GM12878 (cell line): ENCODE measurements around the gene ACADL.

ENCODE experiments used
- HDAC2 ChIP-seq: fragments of 200-600 bp; sonication (generic); IDR thresholded peaks from 2 replicates; pipeline ENCODE4 v1.6.1; 2017
- POLR2A ChIP-seq: IDR thresholded peaks from 2 replicates; pipeline ENCODE4 v1.6.1; 2011; ENCODE audit warnings: low read depth, mild to moderate bottlenecking, low read length
- SMC3 ChIP-seq: IDR thresholded peaks from 2 replicates; pipeline ENCODE4 v1.6.1; 2011; ENCODE audit warnings: low read length, improper control_type of control experiment, borderline replicate concordance
- YBX1 ChIP-seq: fragments of 450-650 bp; IDR thresholded peaks from 2 replicates; pipeline ENCODE4 v1.6.1; 2016; ENCODE audit warnings: antibody characterized with exemption
- YY1 ChIP-seq: IDR thresholded peaks from 2 replicates; pipeline ENCODE4 v1.6.1; 2011; ENCODE audit warnings: low read depth, mild to moderate bottlenecking, low read length
- TF ChIP-seq, protein P1 (sequence below), 3 experiments: IDR thresholded peaks in 2 of 3; conservative IDR thresholded peaks in 1 of 3; 2 replicates each; pipeline ENCODE4 v1.5.1; 2011; ENCODE audit warnings: low read depth in 3 of 3, low read length in 3 of 3, mild to moderate bottlenecking in 3 of 3, control low read depth in 2 of 3, moderate library complexity in 2 of 3, inconsistent platforms in 1 of 3, mixed read lengths in 1 of 3; ENCODE audit not compliant: control insufficient read depth in 2 of 3, insufficient read depth in 1 of 3; ENCODE audit errors: extremely low read depth in 1 of 3
- TF ChIP-seq, protein P2 (sequence below): IDR thresholded peaks from 2 replicates; pipeline ENCODE4 v1.6.1; 2011; ENCODE audit warnings: borderline replicate concordance, low read depth, mild to moderate bottlenecking, moderate library complexity, low read length; ENCODE audit not compliant: insufficient read depth, poor library complexity, severe bottlenecking

DNA sequence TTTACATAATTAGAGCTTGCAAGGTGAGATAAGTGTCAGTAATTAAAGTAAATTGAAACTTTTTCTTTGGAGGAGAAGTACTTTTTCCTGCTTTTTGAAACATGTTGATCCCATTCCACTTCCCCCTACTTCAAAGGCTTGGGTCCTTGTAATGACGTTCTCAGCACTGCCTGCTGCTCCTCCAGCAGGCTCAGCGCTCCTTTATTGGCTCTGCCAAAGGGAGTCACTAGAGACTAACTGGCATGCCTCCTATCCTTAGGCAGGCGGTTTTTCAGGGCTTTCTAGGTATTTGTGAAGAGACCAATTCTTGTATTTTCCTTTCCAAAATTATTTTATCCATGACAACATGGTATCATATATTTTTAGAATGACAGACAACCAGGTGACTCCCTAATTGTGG, 43.9 kb upstream of the ACADL start:
- TF ChIP-seq SMC3 (no peak), HDAC2 (no peak), POLR2A (no peak), YBX1 (no peak), YY1 (no peak)
- TF ChIP-seq, protein P1, sequence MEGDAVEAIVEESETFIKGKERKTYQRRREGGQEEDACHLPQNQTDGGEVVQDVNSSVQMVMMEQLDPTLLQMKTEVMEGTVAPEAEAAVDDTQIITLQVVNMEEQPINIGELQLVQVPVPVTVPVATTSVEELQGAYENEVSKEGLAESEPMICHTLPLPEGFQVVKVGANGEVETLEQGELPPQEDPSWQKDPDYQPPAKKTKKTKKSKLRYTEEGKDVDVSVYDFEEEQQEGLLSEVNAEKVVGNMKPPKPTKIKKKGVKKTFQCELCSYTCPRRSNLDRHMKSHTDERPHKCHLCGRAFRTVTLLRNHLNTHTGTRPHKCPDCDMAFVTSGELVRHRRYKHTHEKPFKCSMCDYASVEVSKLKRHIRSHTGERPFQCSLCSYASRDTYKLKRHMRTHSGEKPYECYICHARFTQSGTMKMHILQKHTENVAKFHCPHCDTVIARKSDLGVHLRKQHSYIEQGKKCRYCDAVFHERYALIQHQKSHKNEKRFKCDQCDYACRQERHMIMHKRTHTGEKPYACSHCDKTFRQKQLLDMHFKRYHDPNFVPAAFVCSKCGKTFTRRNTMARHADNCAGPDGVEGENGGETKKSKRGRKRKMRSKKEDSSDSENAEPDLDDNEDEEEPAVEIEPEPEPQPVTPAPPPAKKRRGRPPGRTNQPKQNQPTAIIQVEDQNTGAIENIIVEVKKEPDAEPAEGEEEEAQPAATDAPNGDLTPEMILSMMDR (IDR thresholded peaks at IDR 0.05 in 2 of 3, conservative IDR thresholded peaks at IDR 0.05 in 1 of 3; ENCODE audit: control insufficient read depth in 2 of 3, extremely low read depth in 1 of 3, insufficient read depth in 1 of 3, low read depth in 3 of 3, low read length in 3 of 3), result no peak
- TF ChIP-seq, protein P2, sequence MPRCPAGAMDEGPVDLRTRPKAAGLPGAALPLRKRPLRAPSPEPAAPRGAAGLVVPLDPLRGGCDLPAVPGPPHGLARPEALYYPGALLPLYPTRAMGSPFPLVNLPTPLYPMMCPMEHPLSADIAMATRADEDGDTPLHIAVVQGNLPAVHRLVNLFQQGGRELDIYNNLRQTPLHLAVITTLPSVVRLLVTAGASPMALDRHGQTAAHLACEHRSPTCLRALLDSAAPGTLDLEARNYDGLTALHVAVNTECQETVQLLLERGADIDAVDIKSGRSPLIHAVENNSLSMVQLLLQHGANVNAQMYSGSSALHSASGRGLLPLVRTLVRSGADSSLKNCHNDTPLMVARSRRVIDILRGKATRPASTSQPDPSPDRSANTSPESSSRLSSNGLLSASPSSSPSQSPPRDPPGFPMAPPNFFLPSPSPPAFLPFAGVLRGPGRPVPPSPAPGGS, result no peak
